DOHH2 (cell line): ENCODE results near the gene LSM14A.

Experiments
- EZH2phosphoT487 ChIP-seq: fragments of 200-600 bp; sonication (generic); IDR thresholded peaks from 2 replicates; pipeline ENCODE4 v1.6.1; 2017; ENCODE audit warnings: borderline replicate concordance, mild to moderate bottlenecking, antibody characterized with exemption, low read length, moderate library complexity, mixed read lengths
- TF ChIP-seq, protein P1 (sequence below): fragments of 200-600 bp; sonication (generic); IDR thresholded peaks from one replicate; pipeline ENCODE4 v1.5.1; 2014; ENCODE audit warnings: antibody characterized with exemption, mild to moderate bottlenecking, low read depth, low read length; ENCODE audit not compliant: poor library complexity, severe bottlenecking

- TF ChIP-seq, protein P1, sequence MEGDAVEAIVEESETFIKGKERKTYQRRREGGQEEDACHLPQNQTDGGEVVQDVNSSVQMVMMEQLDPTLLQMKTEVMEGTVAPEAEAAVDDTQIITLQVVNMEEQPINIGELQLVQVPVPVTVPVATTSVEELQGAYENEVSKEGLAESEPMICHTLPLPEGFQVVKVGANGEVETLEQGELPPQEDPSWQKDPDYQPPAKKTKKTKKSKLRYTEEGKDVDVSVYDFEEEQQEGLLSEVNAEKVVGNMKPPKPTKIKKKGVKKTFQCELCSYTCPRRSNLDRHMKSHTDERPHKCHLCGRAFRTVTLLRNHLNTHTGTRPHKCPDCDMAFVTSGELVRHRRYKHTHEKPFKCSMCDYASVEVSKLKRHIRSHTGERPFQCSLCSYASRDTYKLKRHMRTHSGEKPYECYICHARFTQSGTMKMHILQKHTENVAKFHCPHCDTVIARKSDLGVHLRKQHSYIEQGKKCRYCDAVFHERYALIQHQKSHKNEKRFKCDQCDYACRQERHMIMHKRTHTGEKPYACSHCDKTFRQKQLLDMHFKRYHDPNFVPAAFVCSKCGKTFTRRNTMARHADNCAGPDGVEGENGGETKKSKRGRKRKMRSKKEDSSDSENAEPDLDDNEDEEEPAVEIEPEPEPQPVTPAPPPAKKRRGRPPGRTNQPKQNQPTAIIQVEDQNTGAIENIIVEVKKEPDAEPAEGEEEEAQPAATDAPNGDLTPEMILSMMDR: no peak
- no peak for TF ChIP-seq EZH2phosphoT487
Observed at GRCh38 chr19:34154401-34154800, 17.9 kb upstream of the LSM14A start.
